BLaER1 treated with 17β-estradiol and CSF1 and Interleukin-3, amounts not matched to agents 10 nM and 100 nM (cell line): ENCODE data around the gene OR2W3.

Source experiments
- H3K27ac ChIP-seq, 11 experiments: shearing (Covaris generic); formaldehyde crosslinking; 2 replicates each; pipeline ENCODE4 v1.8.1; 2022
- H3K27me3 ChIP-seq, 11 experiments: shearing (Covaris generic); formaldehyde crosslinking; 2 replicates each; pipeline ENCODE4 v1.8.1; 2022
- H3K36me3 ChIP-seq, 11 experiments: shearing (Covaris generic); formaldehyde crosslinking; 2 replicates each; pipeline ENCODE4 v1.8.1; 2022
- H3K4me1 ChIP-seq, 10 experiments: shearing (Covaris generic); formaldehyde crosslinking; 2 replicates each; pipeline ENCODE4 v1.8.1; 2022
- H3K4me2 ChIP-seq, 11 experiments: shearing (Covaris generic); formaldehyde crosslinking; 2 replicates each; pipeline ENCODE4 v1.8.1; 2022
- H3K4me3 ChIP-seq, 10 experiments: shearing (Covaris generic); formaldehyde crosslinking; 2 replicates each; pipeline ENCODE4 v1.8.1; 2022
- H3K9ac ChIP-seq, 11 experiments: shearing (Covaris generic); formaldehyde crosslinking; 2 replicates each; pipeline ENCODE4 v1.8.1; 2022
- H3K9me3 ChIP-seq, 11 experiments: shearing (Covaris generic); formaldehyde crosslinking; replicated peaks in 1 of 11; 2 replicates each; pipeline ENCODE4 v1.8.1; 2022
- H4K20me1 ChIP-seq, 11 experiments: shearing (Covaris generic); formaldehyde crosslinking; 2 replicates each; pipeline ENCODE4 v1.8.1; 2022
- Cebpa-rat ChIP-seq, 11 experiments: shearing (Covaris generic); IDR thresholded peaks; 2 replicates each; pipeline ENCODE4 v1.8.1; 2022

OR2W3 gene

DNA sequence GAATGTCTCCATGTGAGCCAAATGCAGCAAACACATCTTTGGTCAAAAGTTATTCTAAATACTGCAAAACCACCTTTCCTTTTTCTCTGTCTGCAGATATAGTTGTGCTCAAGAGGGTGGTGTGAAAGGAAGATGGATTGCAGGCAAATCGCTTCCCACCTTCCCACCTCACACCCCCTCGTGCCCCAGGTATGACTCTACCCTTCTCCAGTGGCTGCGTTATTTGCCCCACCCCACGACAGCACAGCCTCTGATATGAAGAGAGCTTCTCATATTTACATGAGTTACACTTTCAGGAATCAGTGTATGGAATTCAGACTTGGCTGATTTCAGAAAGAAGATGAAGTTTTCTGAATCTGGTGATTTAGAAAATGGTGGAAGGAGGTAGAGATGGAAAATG is 32.6 kb upstream of the OR2W3 start:
- Histone ChIP-seq H3K27me3 (no peaks in the 10 kb centered on the region), H3K4me1 (peaks cover 0 to 8% (median 4%) of the 10 kb centered on the region in 10 experiments; a peak in 3 of 20 replicates), H3K27ac (no peak overlapping the region), H3K9me3 (peaks cover 0 to 1% (median 0%) of the 10 kb centered on the region in 11 experiments; a peak in 3 of 22 replicates), H3K4me3 (no peak overlapping the region), H3K36me3 (peaks cover 0 to 49% (median 6%) of the 10 kb centered on the region in 11 experiments; a peak in 15 of 22 replicates), H3K9ac (no peak overlapping the region), H4K20me1 (no peaks in the 10 kb centered on the region; a peak in 1 of 22 replicates), H3K4me2 (no peak overlapping the region)
- TF ChIP-seq Cebpa-rat (IDR thresholded peaks at IDR 0.05): no peak

DNA sequence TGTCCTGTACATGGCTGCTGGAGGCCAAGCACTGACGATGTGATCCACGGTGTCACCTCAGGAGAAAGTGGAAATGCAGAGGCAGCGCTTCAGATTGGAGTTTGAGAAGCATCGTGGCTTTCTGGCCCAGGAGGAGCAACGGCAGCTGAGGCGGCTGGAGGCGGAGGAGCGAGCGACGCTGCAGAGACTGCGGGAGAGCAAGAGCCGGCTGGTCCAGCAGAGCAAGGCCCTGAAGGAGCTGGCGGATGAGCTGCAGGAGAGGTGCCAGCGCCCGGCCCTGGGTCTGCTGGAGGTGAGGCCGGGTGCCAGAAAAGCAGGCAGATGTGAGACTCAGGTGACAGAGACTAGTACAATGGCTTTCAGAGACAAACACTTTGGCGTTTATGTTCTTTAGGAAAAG is 30.7 kb upstream of the OR2W3 start:
- Histone ChIP-seq H3K9me3 (peaks cover 0 to 7% (median 0%) of the 10 kb centered on the region in 11 experiments; a peak in 2 of 22 replicates), H3K27me3 (no peaks in the 10 kb centered on the region), H3K36me3 (peaks cover 8 to 68% (median 25%) of the 10 kb centered on the region in 11 experiments; a peak in 19 of 22 replicates), H3K4me1 (no peaks in the 10 kb centered on the region), H3K9ac (no peak overlapping the region), H3K4me2 (no peak overlapping the region), H4K20me1 (no peaks in the 10 kb centered on the region; a peak in 1 of 22 replicates), H3K27ac (no peak overlapping the region), H3K4me3 (no peak overlapping the region)
- TF ChIP-seq Cebpa-rat (IDR thresholded peaks at IDR 0.05): no peak

DNA sequence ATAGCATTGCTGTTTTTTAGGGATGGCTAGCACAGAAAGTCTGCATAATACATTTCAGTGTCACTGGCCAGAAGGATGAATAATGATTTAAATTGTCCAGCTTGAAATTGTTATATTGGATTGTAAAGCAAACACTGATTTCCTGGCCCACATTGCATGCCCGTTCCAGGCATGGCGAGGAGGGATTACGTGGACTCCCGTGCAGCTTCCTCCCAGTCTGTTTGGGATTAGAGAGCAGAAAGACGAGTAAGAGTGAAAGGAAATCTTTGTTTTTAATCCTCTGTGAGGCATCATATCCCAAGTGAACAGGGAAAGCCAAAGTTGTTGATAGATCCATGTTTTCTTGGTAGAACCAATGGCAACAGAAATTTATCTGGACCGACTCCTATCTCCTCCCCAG is 30.0 kb upstream of the OR2W3 start:
- Histone ChIP-seq H3K9me3 (peaks cover 0 to 14% (median 4%) of the 10 kb centered on the region in 11 experiments; a peak in 6 of 22 replicates), H3K4me3 (no peak overlapping the region), H4K20me1 (no peaks in the 10 kb centered on the region; a peak in 1 of 22 replicates), H3K36me3 (peaks cover 13 to 71% (median 30%) of the 10 kb centered on the region in 11 experiments; a peak in 19 of 22 replicates), H3K27ac (no peak overlapping the region), H3K4me2 (no peak overlapping the region), H3K9ac (no peak overlapping the region), H3K4me1 (no peaks in the 10 kb centered on the region), H3K27me3 (no peaks in the 10 kb centered on the region)
- no peak for TF ChIP-seq Cebpa-rat (IDR thresholded peaks at IDR 0.05)

DNA sequence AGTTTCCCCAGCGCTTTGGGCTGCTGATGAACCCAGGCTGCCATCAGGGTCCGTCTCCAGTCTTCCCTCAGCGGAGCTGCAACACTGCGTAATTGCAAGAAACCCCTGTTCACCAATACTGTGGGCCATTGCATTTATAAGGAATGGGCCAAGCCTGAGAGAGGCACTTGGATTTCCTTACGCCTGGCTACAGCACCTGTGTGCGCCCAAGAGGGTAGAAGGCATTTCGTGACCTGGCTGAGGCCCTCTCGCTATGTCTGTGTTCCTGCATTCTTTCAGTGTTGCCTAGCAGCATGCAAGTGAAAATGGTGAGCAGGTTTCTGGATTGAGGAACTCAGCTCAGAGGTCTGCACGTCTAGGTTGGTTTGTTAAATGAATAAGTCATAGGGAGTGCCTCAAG is 12.0 kb upstream of the OR2W3 start:
- no peak for TF ChIP-seq Cebpa-rat (IDR thresholded peaks at IDR 0.05)

DNA sequence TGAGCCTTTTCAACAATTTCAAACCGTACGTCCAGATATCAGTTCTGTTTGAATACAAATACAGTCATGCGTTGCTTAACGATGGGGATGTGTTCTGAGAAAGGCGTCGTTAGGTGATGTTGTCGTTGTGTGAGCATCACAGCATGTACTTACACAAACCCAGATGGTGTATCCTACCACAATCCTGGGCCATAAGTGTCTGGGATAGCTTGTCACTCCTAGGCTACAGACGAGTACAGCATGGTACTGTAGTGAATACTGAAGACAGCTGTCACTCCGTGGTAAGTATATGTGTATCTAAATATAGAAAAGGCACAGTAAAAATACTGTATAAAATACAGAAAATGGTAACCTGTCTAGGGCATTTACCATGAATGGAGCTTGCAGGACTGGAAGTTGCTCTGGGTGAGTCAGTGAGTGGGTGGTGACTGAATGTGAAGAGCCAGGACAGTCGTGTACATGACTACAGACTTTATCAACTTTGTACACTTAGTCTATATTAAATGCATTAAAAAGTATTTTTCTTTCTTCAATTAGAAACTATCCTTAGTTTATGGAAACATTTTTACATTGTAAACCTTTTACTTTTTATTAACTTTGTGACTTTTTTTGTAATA is 10.5 kb upstream of the OR2W3 start:
- no peak for TF ChIP-seq Cebpa-rat (IDR thresholded peaks at IDR 0.05)
- H3K27me3 ChIP-seq: no peaks in the 10 kb centered on the region

More for the DNA sequence above, 12.0 kb upstream of the OR2W3 start:
- H3K4me3 ChIP-seq: no peak overlapping the region
- no peak overlapping the region for H3K4me2 ChIP-seq
- H3K9ac ChIP-seq: no peak overlapping the region
- H3K27me3 ChIP-seq: no peaks in the 10 kb centered on the region
- no peaks in the 10 kb centered on the region for H3K9me3 ChIP-seq
- H4K20me1 ChIP-seq: no peaks in the 10 kb centered on the region
- H3K27ac ChIP-seq: no peak overlapping the region
- peaks cover 0 to 11% (median 0%) of the 10 kb centered on the region in 10 experiments; a peak in 2 of 20 replicates for H3K4me1 ChIP-seq
- 0 out of 22 replicates have a peak, but pooled peaks cover 0 to 3% (median 0%) of the 10 kb centered on the region in 11 experiments for H3K36me3 ChIP-seq

DNA sequence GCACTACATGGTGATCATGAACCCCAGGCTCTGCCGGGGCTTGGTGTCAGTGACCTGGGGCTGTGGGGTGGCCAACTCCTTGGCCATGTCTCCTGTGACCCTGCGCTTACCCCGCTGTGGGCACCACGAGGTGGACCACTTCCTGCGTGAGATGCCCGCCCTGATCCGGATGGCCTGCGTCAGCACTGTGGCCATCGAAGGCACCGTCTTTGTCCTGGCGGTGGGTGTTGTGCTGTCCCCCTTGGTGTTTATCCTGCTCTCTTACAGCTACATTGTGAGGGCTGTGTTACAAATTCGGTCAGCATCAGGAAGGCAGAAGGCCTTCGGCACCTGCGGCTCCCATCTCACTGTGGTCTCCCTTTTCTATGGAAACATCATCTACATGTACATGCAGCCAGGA is 589 bp downstream of the OR2W3 start:
- H3K9me3 ChIP-seq: no peaks in the 10 kb centered on the region
- no peak overlapping the region for H3K9ac ChIP-seq
- H3K4me1 ChIP-seq: no peaks in the 10 kb centered on the region

More for the DNA sequence above, 10.5 kb upstream of the OR2W3 start:
- H3K36me3 ChIP-seq: no peaks in the 10 kb centered on the region
- H3K4me3 ChIP-seq: no peak overlapping the region
- no peak overlapping the region for H3K9ac ChIP-seq
- no peaks in the 10 kb centered on the region for H3K9me3 ChIP-seq
- no peak overlapping the region for H3K27ac ChIP-seq
- peaks cover 0 to 11% (median 0%) of the 10 kb centered on the region in 10 experiments; a peak in 2 of 20 replicates for H3K4me1 ChIP-seq
- peak overlapping the region in 1 of 11 experiments; percentile 23; a peak in 1 of 22 replicates for H3K4me2 ChIP-seq
- H4K20me1 ChIP-seq: no peaks in the 10 kb centered on the region

DNA sequence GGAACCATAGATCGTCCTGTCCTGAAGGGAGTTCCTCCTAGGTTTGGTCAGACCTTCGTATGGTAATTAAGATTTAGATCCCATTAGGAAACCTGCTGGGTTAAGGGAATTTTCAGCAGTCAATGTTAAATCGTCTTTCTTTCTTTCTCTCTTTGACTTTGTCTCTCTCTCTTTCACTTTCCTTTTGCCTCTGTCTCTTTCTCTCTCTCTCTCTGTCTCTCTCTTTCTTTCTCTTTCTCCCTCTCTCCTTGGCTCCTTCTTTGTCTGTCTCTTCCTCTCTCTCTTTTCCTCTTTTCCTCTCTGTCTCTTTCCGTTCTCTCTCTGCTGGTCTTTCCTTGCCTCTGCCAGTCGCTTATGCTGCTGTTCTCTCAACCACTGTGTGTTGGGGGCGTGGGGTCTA is 8.7 kb downstream of the OR2W3 start:
- Histone ChIP-seq H3K4me2 (no peak overlapping the region), H3K36me3 (peaks cover 0 to 5% (median 0%) of the 10 kb centered on the region in 11 experiments; a peak in 1 of 22 replicates), H3K27me3 (no peaks in the 10 kb centered on the region), H3K9me3 (peaks cover 11 to 26% (median 20%) of the 10 kb centered on the region in 11 experiments; a peak in 21 of 22 replicates), H3K27ac (no peak overlapping the region), H3K4me1 (peaks cover 11 to 29% (median 18%) of the 10 kb centered on the region in 10 experiments), H3K4me3 (no peak overlapping the region), H3K9ac (no peak overlapping the region), H4K20me1 (no peaks in the 10 kb centered on the region)
- no peak for TF ChIP-seq Cebpa-rat (IDR thresholded peaks at IDR 0.05)

More for the DNA sequence above, 589 bp downstream of the OR2W3 start:
- Histone ChIP-seq H3K4me3 (no peak overlapping the region), H3K27ac (no peak overlapping the region), H3K27me3 (no peaks in the 10 kb centered on the region), H4K20me1 (no peaks in the 10 kb centered on the region), H3K4me2 (no peak overlapping the region), H3K36me3 (peaks cover 0 to 8% (median 0%) of the 10 kb centered on the region in 11 experiments; a peak in 2 of 22 replicates)
- TF ChIP-seq Cebpa-rat (IDR thresholded peaks at IDR 0.05): no peak

DNA sequence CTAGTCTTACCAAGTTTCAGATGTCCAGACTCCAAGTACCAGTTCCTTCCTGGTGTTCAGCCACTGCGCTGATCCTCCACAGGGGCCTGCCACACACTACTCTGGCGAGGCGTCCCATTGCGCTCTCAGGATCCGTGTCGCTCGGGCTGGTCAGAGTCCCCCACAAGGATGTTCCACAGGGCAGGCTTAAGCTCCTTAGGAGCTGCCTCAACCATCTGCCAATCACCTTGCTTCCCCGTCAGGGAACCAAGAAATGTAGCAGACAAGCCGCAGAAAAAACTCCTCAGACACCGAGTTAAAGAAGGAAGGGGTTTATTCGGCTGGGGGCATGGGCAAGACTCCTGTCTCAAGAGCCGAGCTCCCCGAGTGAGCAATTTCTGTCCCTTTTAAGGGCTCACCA is 9.8 kb downstream of the OR2W3 start:
- Histone ChIP-seq H4K20me1 (no peaks in the 10 kb centered on the region), H3K36me3 (peaks cover 0 to 5% (median 0%) of the 10 kb centered on the region in 11 experiments; a peak in 1 of 22 replicates), H3K27me3 (no peaks in the 10 kb centered on the region), H3K4me2 (no peak overlapping the region; a peak in 1 of 22 replicates), H3K9me3 (peaks cover 11 to 26% (median 20%) of the 10 kb centered on the region in 11 experiments; a peak in 21 of 22 replicates), H3K27ac (no peak overlapping the region; a peak in 2 of 22 replicates), H3K4me1 (peaks cover 11 to 29% (median 18%) of the 10 kb centered on the region in 10 experiments), H3K4me3 (no peak overlapping the region), H3K9ac (no peak overlapping the region)
- no peak for TF ChIP-seq Cebpa-rat (IDR thresholded peaks at IDR 0.05)

DNA sequence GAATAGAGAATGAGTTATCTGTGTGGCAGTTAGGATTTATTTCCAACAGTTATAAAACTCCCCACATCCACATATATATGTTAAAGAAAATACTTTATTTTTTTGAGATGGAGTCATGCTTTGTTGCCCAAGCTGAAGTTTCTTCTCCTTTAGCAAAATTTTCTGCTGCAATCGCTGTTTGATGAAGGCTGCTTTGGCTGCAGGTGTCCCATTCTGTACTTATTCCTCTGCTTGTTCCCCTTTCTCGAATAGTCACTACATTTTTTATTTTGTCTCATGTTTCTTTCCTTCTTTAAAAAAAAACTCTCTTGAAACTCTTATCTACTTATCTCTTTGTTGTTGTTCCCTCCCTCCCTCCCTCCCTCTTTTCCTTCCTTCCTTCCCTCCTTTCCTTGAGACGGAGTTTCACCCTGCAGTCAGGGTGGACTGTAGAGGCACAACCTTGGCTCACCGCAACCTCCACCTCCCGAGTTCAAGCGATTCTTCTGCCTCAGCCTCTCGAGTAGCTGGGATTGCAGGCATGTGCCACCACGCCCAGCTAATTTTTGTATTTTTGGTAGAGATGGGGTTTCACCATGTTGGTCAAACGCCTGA is 10.6 kb downstream of the OR2W3 start:
- Histone ChIP-seq H3K27ac (peak overlapping the region in 10 of 11 experiments; percentile 40 to 76 (median 59); a peak in 17 of 22 replicates), H4K20me1 (no peaks in the 10 kb centered on the region), H3K9ac (peak overlapping the region in 7 of 11 experiments; percentile 24 to 74 (median 58); a peak in 8 of 22 replicates), H3K4me3 (peak overlapping the region; percentile 25 to 51 (median 43); a peak in 19 of 20 replicates), H3K9me3 (peaks cover 11 to 34% (median 24%) of the 10 kb centered on the region in 11 experiments; a peak in 21 of 22 replicates), H3K4me2 (peak overlapping the region; percentile 48 to 85 (median 68)), H3K4me1 (peaks cover 11 to 29% (median 18%) of the 10 kb centered on the region in 10 experiments), H3K36me3 (peaks cover 0 to 5% (median 0%) of the 10 kb centered on the region in 11 experiments; a peak in 1 of 22 replicates), H3K27me3 (no peaks in the 10 kb centered on the region)
- no peak for TF ChIP-seq Cebpa-rat (IDR thresholded peaks at IDR 0.05)
